Esophagus muscularis mucosa (tissue), 3 donors: Measurements from ENCODE around the gene ABHD12.

Source experiments
- POLR2A ChIP-seq: fragments of 450-650 bp; IDR thresholded peaks from one replicate; pipeline ENCODE4 v1.6.1; 2017; ENCODE audit warnings: antibody characterized with exemption, moderate library complexity, mild to moderate bottlenecking, low read depth
- POLR2AphosphoS5 ChIP-seq, 2 donors: sonication (generic); formaldehyde crosslinking; IDR thresholded peaks; one replicate each; pipeline ENCODE4 v1.6.1; 2017; ENCODE audit warnings: antibody characterized with exemption in 2 of 2
- TF ChIP-seq, protein P1 (sequence below), 3 experiments: fragments of 200-600 bp in 2 of 3; fragments of 450-650 bp in 1 of 3; sonication (generic) in 2 of 3; IDR thresholded peaks; one replicate each; pipeline ENCODE4 v1.5.1; 2017 to 2019; ENCODE audit warnings: antibody characterized with exemption in 3 of 3, mild to moderate bottlenecking in 2 of 3, moderate library complexity in 1 of 3

DNA sequence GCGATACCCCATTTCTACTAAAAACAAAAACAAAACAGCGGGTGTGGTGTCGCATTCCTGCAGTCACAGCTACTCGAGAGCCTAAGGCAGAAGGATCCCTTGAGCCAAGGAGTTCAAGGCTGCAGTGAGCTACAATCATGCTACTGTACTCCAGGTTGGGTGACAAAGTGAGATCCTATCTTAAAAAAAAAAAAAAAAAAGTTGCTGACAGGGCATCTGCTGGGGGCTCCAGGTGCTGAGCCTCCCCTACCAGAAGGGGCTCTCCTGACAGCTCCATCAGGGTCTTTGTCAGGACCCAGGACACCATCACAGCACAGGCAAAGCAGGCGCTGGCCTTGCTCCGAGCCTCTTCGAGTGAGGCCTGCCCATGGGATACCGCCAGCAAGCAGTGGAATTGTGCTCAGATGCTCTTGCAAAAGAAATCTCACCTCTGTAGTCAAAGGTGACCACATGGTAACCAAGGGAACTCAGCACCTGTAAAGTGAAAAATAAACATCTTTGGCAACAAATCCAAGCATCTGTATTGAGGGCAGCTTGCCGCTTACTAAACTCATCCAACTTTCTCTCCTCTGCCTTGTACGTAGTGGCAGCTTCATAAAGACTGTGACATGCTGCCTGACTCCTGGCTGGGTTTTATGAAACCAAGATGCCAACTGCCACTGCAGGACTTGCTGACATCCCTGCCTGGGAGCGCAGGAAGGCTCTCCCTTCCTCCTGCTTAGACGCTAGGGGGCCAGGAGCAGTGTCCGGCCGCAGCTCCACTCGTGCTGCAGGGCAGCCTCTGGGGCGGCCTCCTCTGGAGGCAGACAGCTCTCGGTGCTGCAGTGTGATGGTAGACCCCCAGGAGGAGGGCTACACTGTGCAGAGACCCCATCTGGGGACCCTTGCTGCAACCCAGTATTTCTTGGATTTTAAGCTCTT lies 75.9 kb downstream of the ABHD12 start:
- TF ChIP-seq, protein P1, sequence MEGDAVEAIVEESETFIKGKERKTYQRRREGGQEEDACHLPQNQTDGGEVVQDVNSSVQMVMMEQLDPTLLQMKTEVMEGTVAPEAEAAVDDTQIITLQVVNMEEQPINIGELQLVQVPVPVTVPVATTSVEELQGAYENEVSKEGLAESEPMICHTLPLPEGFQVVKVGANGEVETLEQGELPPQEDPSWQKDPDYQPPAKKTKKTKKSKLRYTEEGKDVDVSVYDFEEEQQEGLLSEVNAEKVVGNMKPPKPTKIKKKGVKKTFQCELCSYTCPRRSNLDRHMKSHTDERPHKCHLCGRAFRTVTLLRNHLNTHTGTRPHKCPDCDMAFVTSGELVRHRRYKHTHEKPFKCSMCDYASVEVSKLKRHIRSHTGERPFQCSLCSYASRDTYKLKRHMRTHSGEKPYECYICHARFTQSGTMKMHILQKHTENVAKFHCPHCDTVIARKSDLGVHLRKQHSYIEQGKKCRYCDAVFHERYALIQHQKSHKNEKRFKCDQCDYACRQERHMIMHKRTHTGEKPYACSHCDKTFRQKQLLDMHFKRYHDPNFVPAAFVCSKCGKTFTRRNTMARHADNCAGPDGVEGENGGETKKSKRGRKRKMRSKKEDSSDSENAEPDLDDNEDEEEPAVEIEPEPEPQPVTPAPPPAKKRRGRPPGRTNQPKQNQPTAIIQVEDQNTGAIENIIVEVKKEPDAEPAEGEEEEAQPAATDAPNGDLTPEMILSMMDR (IDR thresholded peaks at IDR 0.05) = no peak
- no peak for TF ChIP-seq POLR2AphosphoS5 (IDR thresholded peaks at IDR 0.05)
- TF ChIP-seq POLR2A = no peak
